G401 (cell line): Measurements from ENCODE around the gene NTRK2. TPM values are rescaled to one million over a fixed set of nuclear protein-coding genes. Genes with fewer than 3 reads are reported as not detected.

Experiments
- DNase-seq: peaks from one replicate; pipeline ENCODE4 v3.0.0-alpha.2; 2015; ENCODE audit warnings: low spot score
- in situ Hi-C: cut with HindIII; loops from 2 replicates; pipeline ENCODE4 v1.10.0; 2016; ENCODE audit warnings: low sequenced_read_pairs, mixed read lengths
- total RNA-seq: library from RNA; depleted of rRNA; stranded (reverse); fragments of >200 nt; shearing (Covaris generic); gene quantifications from 2 replicates; pipeline ENCODE4 v1.2.3, GENCODE V29; 2014

The NTRK2 gene
- total RNA-seq, 1 experiment from 2014 or later, result not detected

- in situ Hi-C loops, result no loop called here
- no peak for DNase-seq
Measured at GRCh38 chr9:84900421-84900820, 230.9 kb downstream of the NTRK2 start.

GRCh38 chr9:84903963-84904362 lies 234.4 kb downstream of the NTRK2 start:
- peak; percentile 61 for DNase-seq
- in situ Hi-C loops, result no loop called here

GRCh38 chr9:84916769-84917168 lies 247.2 kb downstream of the NTRK2 start:
- no peak for DNase-seq
- in situ Hi-C loops, result no loop called here

GRCh38 chr9:84917366-84918070 lies 248.0 kb downstream of the NTRK2 start:
- DNase-seq, result peak; percentile 71
- in situ Hi-C loops, result no loop called here

- DNase-seq, result no peak
- in situ Hi-C loops, result no loop called here
Measured at GRCh38 chr9:84919440-84919839, 249.9 kb downstream of the NTRK2 start.

- DNase-seq, result no peak
- in situ Hi-C loops, result no loop called here
Measured at GRCh38 chr9:84921175-84921574, 251.6 kb downstream of the NTRK2 start.

GRCh38 chr9:84922051-84922450 lies 252.5 kb downstream of the NTRK2 start:
- peak; percentile 58 for DNase-seq
- in situ Hi-C loops, result no loop called here

GRCh38 chr9:84924266-84924665 lies 254.7 kb downstream of the NTRK2 start:
- no peak for DNase-seq
- in situ Hi-C loops, result no loop called here

- no peak for DNase-seq
- in situ Hi-C loops, result no loop called here
Measured at GRCh38 chr9:84925225-84925872, 255.8 kb downstream of the NTRK2 start.

GRCh38 chr9:84926793-84927192 lies 257.3 kb downstream of the NTRK2 start:
- DNase-seq, result no peak
- in situ Hi-C loops, result no loop called here

- no peak for DNase-seq
- in situ Hi-C loops, result no loop called here
Measured at GRCh38 chr9:84928419-84928818, 258.9 kb downstream of the NTRK2 start.

- in situ Hi-C loops, result no loop called here
- no peak for DNase-seq
Measured at GRCh38 chr9:84929068-84929467, 259.5 kb downstream of the NTRK2 start.

- in situ Hi-C loops, result no loop called here
- no peak for DNase-seq
Measured at GRCh38 chr9:84932915-84933527, 263.5 kb downstream of the NTRK2 start.

- in situ Hi-C loops, result no loop called here
- no peak for DNase-seq
Measured at GRCh38 chr9:84935528-84936117, 266.1 kb downstream of the NTRK2 start.

- peak; percentile 20 for DNase-seq
Measured at GRCh38 chr9:84937180-84937579, 267.7 kb downstream of the NTRK2 start.

GRCh38 chr9:84937581-84937980 lies 268.1 kb downstream of the NTRK2 start:
- in situ Hi-C loops, result no loop called here
- no peak for DNase-seq

More at GRCh38 chr9:84937180-84937579, 267.7 kb downstream of the NTRK2 start:
- in situ Hi-C loops, result no loop called here

GRCh38 chr9:84939774-84940173 lies 270.2 kb downstream of the NTRK2 start:
- in situ Hi-C loops, result no loop called here
- no peak for DNase-seq

- in situ Hi-C loops, result no loop called here
- no peak for DNase-seq
Measured at GRCh38 chr9:84940294-84940693, 270.8 kb downstream of the NTRK2 start.

- DNase-seq, result no peak
- in situ Hi-C loops, result no loop called here
Measured at GRCh38 chr9:84941792-84942191, 272.3 kb downstream of the NTRK2 start.

GRCh38 chr9:84943482-84944050 lies 274.0 kb downstream of the NTRK2 start:
- in situ Hi-C loops, result no loop called here

More at GRCh38 chr9:84943482-84944050, 274.0 kb downstream of the NTRK2 start:
- DNase-seq, result peak; percentile 49
